Activated CD4-positive, alpha-beta T cell treated with anti-CD3 and anti-CD28 coated beads, Interleukin-2, Interleukin-4, amounts not matched to agents 100 ng/mL and 50 ng/mL, durations not matched to agents 16 hours and 8 hours (primary cell): ENCODE results near the gene ZBTB42.

Source experiments
- DNase-seq: peaks from one replicate; pipeline ENCODE4 v3.0.0-alpha.2; 2020; ENCODE audit warnings: low spot score

The ZBTB42 gene

DNA sequence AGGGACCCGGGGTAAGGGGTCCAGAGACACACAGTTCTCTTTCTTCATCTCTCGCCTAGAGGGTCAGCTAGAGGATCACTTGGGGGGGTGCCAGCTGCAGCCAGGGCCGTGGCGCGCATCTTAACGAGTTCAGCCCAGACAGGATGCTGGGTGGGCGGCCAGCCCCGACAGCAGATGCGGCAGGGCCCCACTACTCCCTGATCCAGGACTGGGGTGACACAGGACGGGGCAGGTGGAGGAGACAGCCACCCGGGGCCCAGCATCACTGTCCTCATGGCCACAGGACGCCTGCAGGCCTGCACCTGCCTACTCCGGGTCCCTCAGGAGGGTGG lies 18.1 kb upstream of the ZBTB42 start:
- no peak for DNase-seq

DNA sequence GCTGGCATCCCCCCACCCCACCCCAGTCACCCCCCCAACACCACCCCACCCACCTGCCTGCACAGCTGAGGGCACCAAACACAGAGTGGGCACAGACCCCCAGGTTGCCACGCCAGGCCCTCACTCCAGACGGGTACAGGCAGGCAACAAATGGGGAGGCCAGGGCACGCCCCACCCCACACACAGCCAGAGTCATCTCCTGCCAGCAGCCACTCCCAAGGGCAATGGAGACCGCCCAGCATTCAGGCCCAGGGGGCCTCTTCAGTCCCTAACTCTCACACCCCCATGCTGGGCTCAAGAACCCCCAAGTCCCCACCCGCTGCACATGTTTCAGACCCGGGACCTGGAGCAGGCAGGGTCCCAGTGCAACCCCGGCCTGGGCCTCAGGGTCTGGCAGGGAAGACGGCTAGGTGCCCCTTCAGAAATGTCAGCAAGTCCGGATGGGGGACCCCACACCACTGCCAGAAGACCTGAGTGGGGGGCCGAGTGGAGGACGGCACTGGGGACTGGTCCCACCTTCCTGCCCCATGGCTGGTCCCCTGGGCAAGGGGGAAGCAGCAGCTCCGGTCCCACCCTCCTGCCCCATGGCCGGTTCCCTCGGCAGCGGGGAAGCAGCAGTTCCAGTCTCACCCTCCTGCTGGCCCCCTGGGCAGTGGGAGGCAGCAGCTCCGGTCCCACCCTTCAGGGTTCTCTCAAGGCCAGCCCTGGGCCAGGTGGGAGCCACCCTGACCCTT lies 17.2 kb upstream of the ZBTB42 start:
- DNase-seq, result no peak

DNA sequence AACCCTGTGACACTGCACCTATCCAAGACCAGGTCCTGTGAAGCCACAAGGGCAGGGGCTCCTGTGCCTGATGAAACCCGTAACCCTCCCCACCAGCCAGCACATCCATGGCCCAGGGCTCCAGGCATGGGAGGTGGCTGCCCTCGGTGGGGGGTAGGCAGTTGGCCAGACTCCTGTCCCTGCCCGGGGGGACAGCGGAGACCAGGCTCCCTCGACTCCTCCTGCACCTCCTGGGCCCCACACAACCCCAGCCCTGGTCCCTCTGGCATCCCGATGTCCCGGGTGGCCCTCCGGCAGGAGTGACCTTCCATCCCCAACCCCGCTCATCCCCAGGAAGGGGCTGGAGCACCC lies 16.7 kb upstream of the ZBTB42 start:
- DNase-seq, result no peak

DNA sequence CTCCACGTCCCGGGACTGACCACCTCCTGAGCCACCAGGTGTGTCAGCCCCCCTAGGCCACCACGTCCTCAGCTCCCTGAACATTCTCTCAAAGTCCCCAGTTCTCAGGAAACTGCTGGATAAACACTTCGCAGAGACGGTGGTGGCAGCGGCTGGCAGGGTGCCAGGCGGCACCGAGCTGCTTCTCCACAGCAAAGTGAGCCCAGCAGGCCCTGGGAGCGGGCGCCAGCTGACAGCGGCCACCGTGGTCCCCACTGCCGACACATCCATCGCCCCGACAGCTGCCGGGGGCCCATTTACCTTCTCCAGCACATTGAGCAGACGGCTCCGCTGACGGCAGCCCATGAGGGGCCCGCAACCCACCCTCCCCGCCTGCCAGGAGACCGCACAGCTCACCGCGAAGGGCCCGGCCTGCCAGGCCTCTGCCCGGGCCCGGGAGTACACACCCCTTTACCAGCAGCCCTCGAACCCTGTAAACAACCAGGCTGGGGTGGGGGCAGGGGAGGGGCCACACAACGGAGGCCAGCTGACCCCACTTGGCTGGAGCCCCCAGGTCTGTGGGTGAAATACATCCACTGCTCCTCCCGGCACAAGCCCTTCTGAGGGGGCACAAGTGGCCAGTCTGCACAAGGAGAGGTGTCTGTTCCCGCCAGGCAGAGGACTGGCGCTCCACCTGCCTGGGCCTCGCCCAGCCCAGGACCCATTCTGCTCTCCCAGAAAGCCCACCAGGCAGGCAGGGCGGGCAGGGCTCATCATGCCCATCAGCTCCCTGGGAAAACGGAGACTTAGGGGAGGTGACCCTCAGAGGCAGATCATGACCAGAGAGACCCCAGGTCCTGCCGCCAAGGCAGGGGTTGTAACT lies 15.8 kb upstream of the ZBTB42 start:
- DNase-seq, result no peak

DNA sequence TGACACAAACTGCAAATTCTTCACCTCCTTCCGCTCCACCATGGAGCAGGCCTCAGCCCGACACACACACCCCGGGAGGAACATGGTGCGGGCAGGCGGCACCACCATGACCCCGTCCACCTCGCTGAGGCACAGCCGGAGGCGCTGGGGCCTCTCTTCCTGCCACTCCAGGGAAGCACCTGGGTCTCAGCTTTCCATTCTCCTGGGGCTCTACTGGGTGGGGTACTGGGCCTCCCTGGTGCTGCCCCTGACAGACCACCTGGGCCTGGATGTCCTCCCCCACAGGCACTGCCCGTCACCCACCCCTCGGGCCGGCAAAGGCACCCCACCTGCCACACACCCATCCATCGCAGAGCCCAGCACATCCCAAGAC lies 15.2 kb upstream of the ZBTB42 start:
- DNase-seq, result no peak

DNA sequence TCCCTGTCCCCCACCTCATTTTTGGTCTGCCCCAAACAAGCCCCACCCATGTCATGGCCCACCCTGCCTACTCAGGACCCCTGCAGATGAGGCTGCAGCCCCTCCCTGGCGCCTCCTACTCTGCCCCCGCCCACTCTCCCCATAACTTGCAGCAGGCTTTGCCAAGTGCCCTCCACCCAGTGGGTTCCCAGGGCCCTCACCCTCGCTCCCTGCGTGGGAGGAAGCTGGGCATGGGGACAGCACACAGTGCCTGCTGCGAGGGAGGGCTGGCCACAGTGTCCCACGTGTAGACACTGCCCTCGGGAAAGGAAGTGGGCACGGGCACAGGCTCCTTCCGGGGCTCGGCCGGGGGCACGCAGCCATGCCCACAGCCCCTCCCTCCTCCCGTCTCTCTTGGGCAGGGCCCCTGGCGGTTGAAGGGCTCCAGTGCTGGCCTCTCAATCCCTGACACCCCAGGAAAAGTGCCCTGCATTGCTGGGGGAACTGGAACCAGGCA lies 14.8 kb upstream of the ZBTB42 start:
- no peak for DNase-seq

DNA sequence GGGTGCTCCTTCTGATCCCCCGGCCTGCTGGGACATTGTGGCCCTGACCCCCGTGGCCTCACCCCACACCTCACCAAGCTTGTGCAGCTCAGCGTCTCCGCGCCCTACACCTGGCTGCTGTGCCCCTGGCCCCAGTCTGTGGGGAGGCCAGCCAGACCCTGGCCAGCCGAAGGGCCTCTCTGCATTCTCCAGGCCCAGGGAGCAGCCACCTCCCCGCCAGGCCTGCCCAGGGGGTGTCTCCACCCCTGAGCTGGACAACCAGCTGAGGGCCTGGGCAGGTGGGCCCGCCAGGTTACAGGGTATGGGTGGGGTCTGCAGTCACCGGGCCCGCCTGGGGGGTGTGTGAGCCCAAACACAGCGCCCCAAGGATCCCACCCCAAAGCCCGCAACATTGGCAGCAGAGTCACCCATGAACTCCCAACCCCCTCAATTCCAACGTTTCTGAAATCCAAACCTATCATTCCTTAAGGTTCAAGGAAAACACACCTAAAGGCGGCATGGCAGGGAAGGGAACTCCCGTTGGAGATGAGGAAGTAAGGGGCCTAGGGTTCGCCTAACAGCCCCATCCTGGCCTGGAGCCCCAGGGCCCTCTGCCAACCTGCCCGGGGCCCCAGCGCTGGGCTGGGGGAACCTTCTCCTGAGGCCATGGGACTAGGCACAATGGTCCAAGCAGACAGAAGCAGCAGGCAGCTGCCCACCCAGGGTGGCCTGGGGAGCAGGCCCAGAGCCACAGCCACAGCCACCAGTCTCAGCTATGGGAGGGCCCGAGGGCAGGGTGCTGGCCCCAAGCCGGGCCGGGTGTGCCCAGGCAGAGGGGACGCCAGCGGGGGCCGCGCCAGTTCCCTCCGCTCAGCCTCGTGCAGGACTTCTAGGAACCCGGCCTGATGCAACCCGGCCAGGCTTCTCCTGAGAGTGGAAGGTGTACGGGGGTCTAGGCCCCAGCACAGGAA lies 13.9 kb upstream of the ZBTB42 start:
- no peak for DNase-seq

DNA sequence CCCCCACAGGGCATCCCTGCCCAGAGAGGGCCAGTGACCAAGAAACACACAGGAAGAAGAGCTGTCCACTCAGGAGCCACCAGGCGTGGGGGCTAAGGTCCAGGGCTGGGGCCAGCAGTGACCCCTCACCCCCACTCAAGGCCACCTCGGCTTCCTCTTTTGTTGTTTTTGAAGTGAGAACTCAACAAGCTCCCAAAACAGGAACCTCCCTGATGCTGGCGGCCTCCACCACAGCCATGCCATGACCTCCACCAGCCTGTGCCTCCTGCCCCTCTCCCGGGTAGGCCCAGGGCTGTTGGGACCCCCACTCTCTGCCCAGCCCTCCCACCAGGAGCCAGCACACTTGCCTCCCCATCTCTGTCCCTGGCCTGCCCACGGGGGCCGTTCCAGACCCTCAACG lies 13.2 kb upstream of the ZBTB42 start:
- no peak for DNase-seq

DNA sequence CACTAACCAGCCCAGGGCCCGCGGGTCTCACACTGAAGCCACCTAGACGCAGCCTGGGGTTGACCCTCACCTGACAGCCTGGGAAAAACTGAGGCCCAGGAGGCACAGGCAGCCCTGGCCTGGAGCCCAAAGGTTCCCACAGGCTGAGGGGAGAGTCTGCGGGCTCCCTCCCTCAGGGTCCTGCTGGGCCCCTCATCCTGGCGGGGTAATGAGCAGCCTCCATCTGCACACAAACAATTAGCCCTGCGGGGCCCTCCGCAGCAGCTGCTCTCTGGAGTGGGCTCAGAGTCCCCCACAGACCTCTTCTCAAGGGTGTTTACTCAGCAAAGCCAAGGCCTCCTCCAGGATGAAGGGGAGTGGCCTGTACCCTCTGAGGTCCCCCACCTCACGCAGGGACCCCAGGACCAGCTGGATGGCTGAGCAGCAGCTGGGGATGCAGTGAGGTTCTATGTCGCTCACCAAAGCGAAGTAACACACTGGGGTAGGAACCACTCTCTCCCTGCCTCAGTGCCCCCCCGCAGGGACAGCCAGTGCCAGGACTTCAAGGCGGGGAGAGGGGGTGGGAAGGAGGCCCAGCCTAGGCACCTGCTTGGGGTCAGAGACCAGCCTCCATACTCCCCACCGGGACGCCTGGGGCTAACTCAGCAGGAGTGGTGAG lies 12.6 kb upstream of the ZBTB42 start:
- DNase-seq, result no peak

DNA sequence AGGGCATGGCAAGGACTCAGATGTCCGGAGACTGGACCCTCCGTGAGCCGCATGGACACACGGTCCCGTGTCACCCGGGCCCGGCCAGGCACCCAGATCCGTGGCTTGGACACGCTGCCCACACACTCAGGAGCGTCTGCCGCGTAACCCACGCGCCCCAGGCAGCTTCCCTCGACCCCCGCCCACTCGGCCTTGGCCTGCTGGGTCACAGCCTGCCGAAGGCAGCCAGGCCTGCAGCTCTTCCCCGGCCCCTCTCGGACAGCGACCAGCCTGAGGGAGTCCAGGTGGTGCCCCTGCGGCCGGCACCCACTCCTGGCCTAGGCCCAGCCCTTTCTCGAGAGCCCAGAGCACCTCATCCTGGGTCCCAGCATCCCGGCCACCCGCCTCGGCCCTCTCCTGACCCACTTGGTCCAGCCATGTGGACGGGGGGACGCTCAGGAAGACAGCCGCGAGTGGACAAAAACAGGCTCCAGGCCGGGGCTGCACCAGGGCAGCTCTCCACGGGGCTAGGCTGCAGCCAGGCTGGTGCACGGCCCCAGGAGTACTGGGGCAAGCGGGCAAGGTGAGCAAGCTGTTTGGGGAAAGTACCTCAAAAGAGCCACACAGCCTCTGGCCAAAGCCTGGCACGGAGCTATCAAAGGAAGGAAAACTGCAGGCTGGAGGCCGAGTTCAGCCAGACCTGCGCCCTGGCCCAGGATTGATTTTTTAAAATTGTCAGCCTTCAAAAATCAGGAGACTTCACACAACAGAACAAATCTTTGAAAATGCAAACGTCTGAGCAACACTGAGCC lies 11.8 kb upstream of the ZBTB42 start:
- no peak for DNase-seq

DNA sequence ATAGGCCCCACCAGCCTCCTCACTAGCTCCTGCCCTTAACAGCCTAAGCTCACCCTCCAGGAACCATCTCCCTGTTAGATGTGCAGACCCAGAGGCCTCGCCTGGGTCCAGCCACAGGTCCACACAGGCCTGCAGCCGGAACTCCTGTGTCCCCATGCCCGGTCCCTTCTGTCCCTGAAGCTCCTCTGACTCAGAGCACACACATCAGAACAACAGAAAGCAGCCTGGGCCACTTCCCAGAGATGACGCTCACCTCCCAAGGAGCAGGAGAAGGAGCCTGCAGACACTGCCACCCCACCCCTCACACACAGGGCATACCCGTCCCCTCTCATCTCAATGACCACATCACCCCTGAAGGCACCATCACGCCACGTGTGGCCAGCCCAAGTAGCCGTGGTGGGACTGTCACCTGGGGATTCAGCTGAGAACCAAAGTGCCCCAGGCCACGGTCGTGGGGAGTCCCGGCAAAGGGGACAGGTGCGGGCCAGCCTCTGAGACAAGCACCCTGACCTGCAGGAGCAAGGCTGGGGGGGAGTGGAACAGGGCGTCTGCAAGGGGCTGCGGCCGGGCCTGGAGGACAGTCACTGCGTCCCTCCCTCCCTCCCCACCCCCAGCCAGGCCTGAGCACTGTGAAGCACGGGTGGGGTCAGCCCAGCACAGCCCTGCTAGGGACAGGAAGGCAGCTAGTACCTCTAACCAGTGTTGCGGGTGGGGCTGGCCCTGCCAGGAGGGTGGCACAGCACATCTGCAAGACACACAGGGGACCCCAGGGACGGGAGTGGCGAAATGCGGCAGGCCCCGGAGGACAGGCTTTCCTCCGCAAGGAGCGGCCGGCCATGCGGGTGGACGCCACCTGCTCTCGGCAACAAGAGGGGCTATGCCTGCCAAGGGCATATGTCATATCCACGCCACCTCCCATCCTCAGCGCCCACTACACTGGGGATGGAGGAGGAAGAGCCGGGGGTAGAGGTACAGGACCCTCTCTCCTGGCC lies 10.9 kb upstream of the ZBTB42 start:
- no peak for DNase-seq

DNA sequence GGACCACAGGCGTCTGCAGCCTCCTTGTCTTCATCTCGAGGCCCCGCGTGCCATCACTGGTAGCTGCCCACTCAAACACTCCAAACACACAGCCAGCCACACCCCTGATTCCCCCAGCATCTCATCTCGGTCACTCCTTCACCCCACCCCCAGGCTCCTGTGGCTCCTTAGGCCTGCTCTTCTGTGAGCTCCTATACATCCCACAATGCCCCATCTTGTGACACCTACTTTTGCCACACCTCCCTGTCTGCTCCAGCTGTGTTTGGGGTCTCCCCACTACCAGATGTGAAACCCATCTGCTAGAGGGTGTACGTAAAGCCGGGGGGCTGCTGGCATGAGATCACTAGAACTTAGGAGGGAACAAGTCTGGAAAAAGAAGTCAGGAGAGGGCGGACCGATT lies 9.5 kb upstream of the ZBTB42 start:
- no peak for DNase-seq

DNA sequence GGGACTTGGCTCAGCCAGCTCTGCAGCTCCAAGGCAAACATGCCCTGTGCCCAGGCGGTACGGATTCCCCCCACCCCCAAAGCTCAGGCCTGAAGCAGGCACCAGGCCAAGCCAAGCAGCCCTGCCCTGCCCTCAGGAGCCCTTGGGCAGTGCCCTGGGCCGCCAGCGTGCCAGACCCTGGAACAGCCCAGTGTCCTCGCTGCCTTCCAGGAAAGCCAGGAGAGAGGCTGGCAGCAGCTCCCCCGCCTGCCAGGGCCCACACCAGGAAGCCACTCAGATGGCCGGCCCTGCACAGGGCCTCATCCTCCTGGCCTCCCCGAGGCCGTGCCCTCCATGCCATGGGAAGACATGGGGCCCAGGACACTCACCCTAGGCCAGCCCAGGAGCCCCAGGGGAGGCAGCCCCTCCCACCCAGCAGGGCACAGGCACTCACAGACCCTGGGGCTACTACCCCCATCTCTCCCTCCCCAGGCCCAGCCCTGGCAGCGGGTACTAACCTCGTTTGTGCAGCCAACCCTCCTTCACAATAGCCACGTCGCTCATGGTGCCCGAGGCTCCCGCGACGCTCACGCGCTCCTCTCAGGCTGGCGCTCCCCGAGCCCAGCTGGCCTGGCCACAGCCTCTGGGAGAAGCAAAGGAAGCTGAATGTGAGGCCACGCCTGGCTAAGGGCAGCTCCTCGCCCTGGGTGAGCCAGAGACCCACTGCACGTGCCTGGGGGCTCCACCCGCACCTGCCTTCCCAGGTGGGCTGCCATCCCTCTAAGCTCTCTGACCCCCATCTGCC lies 8.6 kb upstream of the ZBTB42 start:
- DNase-seq, result no peak

DNA sequence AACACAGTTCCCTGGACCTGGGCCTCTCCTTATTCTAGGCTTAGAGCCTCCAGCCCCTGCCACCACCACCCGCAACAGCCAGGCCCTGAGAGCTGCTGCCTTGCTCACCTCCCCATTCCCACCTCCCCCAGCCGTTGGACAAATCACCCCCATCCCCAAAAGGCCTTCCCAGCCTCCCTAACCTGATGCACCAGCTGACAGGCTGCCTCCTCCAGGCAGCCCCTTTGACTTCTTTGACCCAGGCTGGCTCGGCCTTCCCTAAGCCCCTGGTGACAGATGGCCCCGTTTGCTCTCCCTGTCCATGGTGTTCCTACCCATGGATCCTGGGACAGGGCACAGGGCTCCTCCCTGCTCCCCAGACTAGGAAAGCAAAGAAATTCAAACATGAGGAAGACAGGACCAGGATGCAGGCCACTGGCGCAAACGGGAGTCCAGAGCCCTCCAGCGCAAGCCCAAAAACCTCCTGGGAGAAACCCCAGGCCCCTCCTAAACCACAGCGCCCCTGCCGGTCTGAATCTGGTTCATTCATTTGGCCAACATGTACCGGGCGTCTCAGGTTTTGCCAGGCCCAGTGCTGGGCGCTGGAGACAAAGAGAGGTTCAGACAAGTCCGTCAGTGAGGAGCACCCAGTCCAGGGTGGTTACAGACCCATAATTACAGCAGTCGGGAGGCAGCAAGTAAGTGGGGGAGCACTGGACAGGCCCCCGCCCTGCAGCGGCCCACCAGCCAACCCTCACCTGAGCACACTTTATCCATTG lies 7.8 kb upstream of the ZBTB42 start:
- DNase-seq, result no peak

DNA sequence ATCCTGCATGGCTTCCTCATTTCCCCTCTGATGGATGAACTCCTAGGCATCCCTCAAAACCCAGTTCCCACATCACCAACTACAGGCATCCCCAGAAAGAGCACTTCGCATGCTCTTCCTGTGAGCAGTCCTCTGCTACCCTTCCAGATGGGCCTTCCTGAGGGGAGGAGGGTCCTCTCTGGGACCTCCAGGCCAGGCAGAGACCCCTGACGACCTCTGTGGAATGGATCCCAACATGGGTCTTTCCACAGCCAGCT lies 7.3 kb upstream of the ZBTB42 start:
- no peak for DNase-seq

DNA sequence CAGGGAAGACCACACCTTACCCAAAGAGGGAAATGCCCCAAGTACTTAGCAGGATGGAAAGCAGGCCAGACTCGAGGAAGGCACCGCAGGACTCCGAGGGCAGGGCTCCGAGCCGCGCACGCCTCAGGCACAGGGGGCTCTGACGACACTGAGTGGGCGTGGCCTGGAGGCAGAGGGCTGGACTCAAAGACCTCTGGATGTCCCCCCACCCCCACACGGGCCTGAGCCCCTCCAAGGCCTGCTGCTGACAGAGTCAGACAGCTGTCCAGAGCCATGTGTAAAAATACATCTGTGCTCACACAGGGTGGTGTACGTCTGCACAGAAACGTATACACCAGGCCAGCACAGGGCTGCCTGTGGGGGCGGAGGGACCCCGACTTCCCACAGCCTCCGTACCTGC lies 6.8 kb upstream of the ZBTB42 start:
- peak; percentile 51 for DNase-seq

DNA sequence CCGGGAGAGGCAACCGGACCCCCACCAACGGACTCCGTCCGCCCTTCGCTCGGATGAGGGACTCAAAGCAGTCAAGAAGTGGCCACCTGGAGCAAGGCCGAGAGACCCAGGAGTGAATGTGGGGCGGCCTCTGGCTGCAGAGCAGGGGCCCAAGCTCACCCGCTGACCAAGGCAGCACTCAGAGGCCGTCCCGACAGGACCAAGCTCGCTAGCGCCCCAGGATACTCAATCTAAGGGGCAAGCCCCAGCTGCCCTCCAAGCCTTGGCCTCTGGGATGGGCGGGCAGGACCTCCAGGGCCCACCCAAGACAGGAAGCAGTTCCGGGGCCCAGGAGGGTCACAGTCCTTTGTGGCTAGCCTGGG lies 6.3 kb upstream of the ZBTB42 start:
- no peak for DNase-seq

DNA sequence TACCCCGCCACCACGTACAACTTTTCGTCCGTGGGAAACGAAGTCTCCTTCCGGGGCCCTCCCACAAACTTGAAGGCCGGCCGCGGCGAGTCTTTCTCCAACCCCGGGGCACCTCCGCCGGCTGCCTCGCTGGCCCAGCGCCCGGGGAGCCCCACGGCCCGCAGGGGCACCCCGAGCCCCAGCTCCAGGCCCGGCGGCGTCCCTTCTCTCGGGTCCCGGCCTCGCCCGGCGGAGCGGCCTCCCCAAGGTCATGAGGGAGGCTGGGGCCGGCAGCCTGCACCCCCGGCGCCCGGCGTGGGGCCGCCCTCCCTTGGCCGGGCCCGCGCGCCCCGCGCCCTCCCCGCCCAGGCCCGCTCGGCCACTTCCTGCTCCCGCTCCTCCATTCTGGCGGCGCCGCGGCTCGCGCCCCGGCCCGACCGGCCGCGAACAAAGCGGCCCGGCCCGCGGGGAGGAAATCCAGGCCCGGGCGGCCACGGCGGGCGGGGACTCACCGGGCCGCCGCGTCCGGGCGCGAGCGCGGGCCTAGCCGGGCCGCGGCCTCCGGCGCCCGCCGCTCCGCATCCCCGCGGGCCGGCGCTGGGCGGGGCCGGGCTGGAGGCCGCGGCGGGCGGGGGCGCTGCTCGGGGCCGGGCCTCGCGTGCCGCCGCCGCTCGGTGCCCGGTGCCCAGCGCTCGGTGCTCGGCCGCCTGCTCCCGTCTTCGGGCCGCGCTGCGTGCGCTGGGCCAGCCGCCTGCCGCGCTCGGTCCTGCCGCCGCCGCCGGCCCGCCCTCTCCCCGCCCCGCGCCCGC lies 5.7 kb upstream of the ZBTB42 start, which contains the start of gene AKT1:
Gene AKT1 (minus strand): TSS at position 756 of the 788 bp plus-strand sequence. CDS start 3,105 bp downstream, outside the sequence.
- no peak for DNase-seq
